Activated CD8-positive, alpha-beta memory T cell treated with anti-CD3 and anti-CD28 coated beads for 36 hours (primary cell): ENCODE measurements around the gene USP37. TPM values are rescaled to one million over a fixed set of nuclear protein-coding genes. Genes with fewer than 3 reads are reported as not detected.

Experiments used
- total RNA-seq, 2 experiments: library from RNA; stranded (reverse); gene quantifications; one replicate each; pipeline ENCODE4 v1.2.3, GENCODE V29; 2021

The USP37 gene
- total RNA-seq, 2 experiments from 2014 or later: 30.7 to 33.2 TPM

Other genes with a start within 250 kb of the USP37 start
- gene CATIP, start 211.5 kb downstream of the USP37 start, total RNA-seq: not detected
- under 1 TPM; 0.13 to 0.15 TPM for gene SLC11A1, start 186.1 kb downstream of the USP37 start, total RNA-seq
- gene CTDSP1, start 168.5 kb downstream of the USP37 start, total RNA-seq: 100 to 1,000 TPM; 100 to 104 TPM
- gene VIL1, start 149.2 kb downstream of the USP37 start, total RNA-seq: not detected
- gene CNOT9, start 488 bp upstream of the USP37 start, total RNA-seq: 100 to 1,000 TPM; 135 to 138 TPM
- gene PLCD4, start 39.5 kb upstream of the USP37 start, total RNA-seq: under 1 TPM in 1 of 2 experiments, not detected in 1; 0.10 TPM
- gene ZNF142, start 91.3 kb upstream of the USP37 start, total RNA-seq: 10 to 100 TPM; 55.2 to 56.0 TPM
- 100 to 1,000 TPM in 1 of 2 experiments, 10 to 100 TPM in 1; 98.5 to 100 TPM for gene BCS1L, start 91.3 kb upstream of the USP37 start, total RNA-seq
- gene RNF25, start 103.7 kb upstream of the USP37 start, total RNA-seq: 10 to 100 TPM; 21.9 to 24.1 TPM
- gene STK36, start 103.7 kb upstream of the USP37 start, total RNA-seq: 10 to 100 TPM; 20.3 to 20.7 TPM
- 10 to 100 TPM; 43.3 to 45.3 TPM for gene TTLL4, start 142.5 kb upstream of the USP37 start, total RNA-seq
- not detected for gene CYP27A1, start 213.8 kb upstream of the USP37 start, total RNA-seq